GM18520 (cell line): ENCODE results near the gene TGDS.
A peak's percentile ranks its signal among the peaks of the same experiment; 100 is the strongest.
"Not testable (repeated sequence)": the region's sequence is repeated elsewhere in the genome, so short reads cannot be mapped to it uniquely, and the experiment has no call there.

Experiments used
- ATAC-seq: cut with Tn5 transposase; IDR thresholded peaks from one replicate; pipeline ENCODE4 v1.9.1; 2021; ENCODE audit not compliant: unreplicated experiment

The TGDS gene

DNA sequence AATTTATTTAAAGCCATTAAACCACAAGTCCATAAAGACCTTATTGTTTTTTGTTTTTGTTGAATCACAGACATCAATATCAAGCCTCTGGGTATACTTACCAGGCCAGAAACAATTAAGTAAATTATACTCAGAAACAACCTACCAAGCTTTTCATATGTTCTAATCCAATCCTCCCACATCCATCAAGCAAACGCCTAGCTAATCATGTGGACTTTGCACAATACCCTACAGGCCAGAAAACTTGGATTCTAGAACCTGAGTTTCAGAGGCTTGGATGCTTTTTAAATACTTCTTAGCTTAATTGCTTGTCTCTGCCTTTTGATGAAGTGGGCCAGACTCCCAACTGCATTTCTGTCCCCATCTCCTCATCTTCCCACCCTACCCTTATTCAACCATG is 39.9 kb downstream of the TGDS start:
- ATAC-seq, result no peak

DNA sequence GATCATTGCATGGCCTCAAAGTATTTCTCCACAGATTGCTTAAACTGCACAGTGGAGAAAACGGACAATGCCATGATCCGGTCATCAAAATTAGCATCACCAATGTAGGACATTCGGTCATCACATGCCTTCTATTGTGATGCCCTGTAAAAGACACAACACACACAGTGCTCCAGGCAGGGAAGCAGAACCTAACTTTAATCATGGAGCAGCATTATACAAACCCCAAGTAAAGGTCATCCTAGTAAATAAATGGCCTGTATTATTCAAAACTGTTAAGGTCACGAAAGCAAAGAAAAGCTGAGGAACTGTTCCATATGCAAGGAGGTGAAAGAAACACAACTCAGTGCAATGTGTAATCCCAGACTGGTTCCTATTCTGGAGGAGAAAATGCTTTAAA is 42.2 kb downstream of the TGDS start:
- ATAC-seq, result no peak

GRCh38 chr13:94552095-94552494 is 43.9 kb downstream of the TGDS start:
- no peak for ATAC-seq

DNA sequence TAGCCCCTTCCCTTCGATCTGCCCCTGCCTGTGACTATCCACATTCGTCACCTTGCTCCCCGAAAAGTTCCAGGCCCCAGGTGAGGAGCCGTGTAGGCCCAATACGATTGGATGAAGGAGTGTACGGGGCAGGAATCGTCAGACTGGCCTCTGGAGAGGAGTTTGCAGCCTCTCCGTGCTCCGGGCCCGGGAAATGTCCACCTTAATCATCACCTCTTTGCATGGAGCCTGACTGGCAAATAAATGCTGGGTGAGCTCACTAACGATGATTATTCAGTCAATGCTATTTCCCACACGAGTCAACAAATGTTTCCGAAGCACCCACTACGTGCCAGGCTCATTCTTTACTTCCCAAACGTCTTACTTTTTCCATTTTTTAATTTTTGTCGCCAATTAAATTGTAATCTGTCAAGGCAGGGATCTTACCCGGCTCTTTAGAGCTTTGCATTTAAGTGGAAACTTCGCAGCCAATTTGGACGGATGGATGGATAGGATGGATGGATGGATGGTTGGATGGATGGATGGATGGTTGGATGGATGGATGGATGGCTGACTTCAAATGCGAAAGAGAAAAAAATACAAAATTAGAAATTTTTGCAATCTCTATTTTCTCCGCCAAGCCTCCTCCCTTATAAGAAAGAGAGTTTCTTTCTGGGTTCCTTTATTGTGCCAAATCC is 45.8 kb downstream of the TGDS start:
- no peak for ATAC-seq

- ATAC-seq, result peak; percentile 87
Measured at GRCh38 chr13:94549232-94550061, 46.5 kb downstream of the TGDS start.

DNA sequence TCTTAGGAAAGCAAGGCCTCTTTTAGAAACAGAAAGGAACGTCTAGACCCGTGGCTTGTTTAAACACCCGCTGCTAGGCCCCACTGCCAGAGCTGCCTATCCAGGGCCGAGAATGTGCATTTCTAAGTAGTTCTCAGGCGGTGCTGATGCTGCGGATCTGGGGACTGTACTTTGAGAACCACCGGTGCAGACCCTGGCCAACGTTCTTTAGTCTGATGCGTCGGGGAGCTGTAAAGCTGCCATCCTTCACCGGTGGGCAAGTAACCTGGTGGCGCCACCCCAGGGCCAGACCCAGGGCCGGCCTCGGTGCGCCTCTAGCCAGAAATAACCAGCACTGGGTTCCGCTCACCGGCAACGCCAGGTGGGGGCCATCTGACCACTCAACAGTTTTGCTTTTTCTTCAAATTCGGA is 47.1 kb downstream of the TGDS start:
- ATAC-seq, result peak; percentile 34

- no peak for ATAC-seq
Measured at GRCh38 chr13:94548382-94548781, 47.6 kb downstream of the TGDS start.

- ATAC-seq, result no peak
Measured at GRCh38 chr13:94546061-94546839, 49.7 kb downstream of the TGDS start.

DNA sequence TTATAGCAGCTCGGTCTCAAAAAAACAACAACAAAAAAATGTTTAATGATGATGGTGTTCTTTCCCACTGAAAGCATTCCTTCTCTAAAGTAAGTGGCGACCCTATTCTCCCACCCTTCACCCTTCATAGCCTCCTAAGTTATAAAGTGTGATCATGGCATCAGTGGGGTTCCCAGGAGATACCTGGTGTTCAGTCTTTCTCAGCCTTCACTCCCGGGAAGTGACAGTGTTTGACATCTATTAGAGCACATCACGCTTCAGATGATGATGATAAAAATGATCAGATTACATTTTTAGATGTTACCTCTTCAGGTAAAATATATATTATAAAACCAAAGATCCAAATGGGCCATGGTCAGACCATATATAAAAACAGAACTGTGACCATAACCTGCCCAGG is 51.0 kb downstream of the TGDS start:
- no peak for ATAC-seq

GRCh38 chr13:94542917-94543316 is 53.0 kb downstream of the TGDS start:
- ATAC-seq, result no peak

- ATAC-seq, result no peak
Measured at GRCh38 chr13:94537740-94538630, 58.0 kb downstream of the TGDS start.

- no peak for ATAC-seq
Measured at GRCh38 chr13:94535775-94536174, 60.2 kb downstream of the TGDS start.

DNA sequence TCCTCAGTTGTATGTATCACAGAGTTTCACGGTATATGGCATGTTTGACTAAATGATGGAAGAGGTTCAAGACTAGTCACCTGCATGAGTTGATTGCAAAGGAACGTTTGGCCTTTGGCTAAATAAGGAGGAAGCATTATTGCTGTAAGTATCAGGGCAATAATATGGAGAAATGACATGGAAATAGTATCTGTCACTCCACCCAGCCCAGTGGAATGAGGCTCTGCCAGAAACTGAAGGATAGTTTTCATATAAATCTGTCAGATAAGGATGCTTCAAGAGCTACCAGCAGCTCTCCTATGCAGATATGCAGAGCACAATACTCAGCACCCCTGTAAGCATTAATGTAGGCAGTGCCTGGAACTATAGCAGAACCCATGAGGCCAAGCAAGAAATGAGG is 60.7 kb downstream of the TGDS start:
- no peak for ATAC-seq

DNA sequence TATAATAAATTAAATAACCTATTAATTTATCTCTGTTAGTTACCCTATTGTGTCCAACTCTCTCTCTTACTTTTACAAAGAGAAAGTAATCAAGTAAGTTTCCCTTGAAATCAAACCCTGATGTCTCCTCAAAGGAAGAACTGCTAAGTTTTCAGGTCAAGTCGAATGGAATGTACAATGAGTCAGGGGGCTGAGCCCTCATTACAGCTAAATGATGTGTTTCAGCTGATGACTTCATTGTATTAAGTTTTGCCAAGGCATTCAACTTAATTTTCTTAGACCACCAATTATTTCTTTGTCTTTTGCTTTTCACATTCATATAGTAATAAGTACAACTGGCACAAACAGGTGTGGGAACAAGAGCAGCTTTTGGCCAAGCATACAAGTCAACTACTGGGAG is 61.8 kb downstream of the TGDS start:
- ATAC-seq, result no peak

- not testable (repeated sequence) for ATAC-seq
Measured at GRCh38 chr13:94532278-94532677, 63.7 kb downstream of the TGDS start.

DNA sequence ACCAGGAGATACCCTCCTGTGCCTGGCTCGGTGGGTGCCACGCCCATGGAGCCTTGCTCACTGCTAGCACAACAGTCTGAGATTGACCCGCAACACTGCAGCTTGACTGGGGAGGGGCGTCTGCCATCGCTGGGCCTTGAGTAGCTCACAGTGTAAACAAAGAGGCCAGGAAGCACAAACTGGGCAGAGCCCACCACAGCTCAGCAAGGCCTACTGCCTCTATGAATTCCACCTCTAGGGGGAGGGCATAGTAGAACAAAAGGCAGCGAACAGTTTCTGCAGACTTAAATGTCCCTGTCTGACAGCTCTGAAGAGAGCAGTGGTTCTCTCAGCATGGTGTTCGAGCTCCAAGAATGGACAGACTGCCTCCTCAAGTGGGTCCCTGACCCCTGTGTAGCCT is 69.0 kb downstream of the TGDS start:
- ATAC-seq, result not testable (repeated sequence)

DNA sequence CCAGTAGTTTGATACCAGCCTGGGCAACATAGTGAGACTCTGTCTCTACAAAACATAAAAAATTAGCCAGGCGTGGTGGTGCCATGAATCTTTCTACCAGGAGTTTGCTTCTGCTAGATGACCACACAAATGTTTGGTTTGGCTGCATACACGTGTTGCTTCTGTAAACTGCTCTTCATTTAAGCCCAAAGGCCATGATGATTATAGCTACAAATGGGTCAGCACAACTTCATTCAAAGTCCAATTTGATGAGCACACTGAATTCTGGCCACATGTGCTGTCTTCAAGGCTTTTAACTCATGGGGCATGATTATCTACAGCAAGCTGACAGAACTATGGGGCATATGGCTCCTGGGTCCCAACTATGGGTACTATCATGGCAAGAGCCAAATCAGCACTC is 70.2 kb downstream of the TGDS start:
- no peak for ATAC-seq

DNA sequence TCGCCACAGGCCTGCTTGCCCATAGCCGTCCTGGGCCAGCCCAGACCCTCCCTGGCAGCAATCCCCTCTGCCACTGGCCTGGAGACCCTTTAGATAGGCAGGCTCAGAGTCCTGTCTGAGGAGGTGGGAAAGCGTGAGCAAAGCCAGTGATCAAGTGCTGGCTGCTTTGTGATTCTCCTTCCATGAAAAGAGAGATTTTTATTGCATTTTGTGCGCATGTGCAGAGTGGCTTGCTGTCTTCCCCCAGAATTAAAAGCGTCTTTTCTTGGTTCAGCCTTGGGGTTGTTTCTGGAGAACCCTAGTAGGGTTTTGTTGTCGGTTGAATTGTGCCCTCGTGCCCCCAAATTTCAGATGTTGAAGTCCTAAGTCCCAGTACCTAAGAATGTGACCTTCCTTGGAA is 71.5 kb downstream of the TGDS start:
- ATAC-seq, result no peak
